Nephron progenitor cell (in vitro differentiated cells): Measurements from ENCODE around the gene MED7.

ENCODE experiments used
- DNase-seq: peaks from one replicate; pipeline ENCODE4 v3.0.0; 2021
- H3K27ac Mint-ChIP-seq: 2 replicates; pipeline ENCODE4 v1.8.0; 2021; ENCODE audit warnings: mild to moderate bottlenecking, moderate library complexity, mixed read lengths
- H3K27me3 Mint-ChIP-seq: 2 replicates; pipeline ENCODE4 v1.8.0; 2021; ENCODE audit warnings: mild to moderate bottlenecking, low read depth, mixed read lengths; ENCODE audit not compliant: poor library complexity
- H3K36me3 Mint-ChIP-seq: 2 replicates; pipeline ENCODE4 v1.8.0; 2021; ENCODE audit warnings: low read depth, mixed read lengths
- H3K4me1 Mint-ChIP-seq: 2 replicates; pipeline ENCODE4 v1.8.0; 2021; ENCODE audit warnings: mixed read lengths
- H3K4me3 Mint-ChIP-seq: 2 replicates; pipeline ENCODE4 v1.8.0; 2021; ENCODE audit warnings: mild to moderate bottlenecking, moderate library complexity, mixed read lengths
- H3K9me3 Mint-ChIP-seq: 2 replicates; pipeline ENCODE4 v1.8.0; 2021; ENCODE audit warnings: mild to moderate bottlenecking, moderate library complexity, mixed read lengths
- TF ChIP-seq, protein P1 (sequence below): fragments of 200-600 bp; sonication (generic); IDR thresholded peaks from 2 replicates; pipeline ENCODE4 v1.5.0; 2021; ENCODE audit warnings: antibody characterized with exemption

Gene MED7

DNA sequence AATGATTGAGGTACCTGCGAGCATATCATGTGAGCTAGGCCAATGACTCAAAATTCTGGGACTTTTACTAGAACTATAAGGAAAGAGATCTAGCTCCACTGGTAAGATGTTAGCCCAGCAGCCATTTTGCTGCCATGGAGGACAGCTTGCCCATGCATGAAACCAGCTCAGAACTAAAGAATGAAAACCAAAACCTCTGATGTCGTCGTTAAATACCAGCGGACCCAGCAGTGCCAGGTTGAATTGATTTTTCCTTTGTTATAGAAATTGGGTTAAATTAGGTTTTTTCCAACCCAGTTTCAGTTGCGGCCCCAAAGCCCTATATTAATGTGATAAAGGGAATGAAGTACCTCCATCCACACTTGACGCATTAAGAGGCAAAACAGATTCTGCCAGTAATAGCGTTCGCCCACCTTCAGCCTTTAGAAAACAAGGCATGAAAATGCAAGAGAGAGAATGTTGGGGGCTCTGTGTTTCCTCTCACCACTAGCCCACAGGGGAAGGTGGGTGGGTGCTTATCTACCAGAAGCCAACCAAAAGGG lies 32.5 kb upstream of the MED7 start:
- Mint-ChIP-seq H3K4me1 (no peaks in the 10 kb centered on the region), H3K27me3 (peaks cover 13% of the 10 kb centered on the region)

DNA sequence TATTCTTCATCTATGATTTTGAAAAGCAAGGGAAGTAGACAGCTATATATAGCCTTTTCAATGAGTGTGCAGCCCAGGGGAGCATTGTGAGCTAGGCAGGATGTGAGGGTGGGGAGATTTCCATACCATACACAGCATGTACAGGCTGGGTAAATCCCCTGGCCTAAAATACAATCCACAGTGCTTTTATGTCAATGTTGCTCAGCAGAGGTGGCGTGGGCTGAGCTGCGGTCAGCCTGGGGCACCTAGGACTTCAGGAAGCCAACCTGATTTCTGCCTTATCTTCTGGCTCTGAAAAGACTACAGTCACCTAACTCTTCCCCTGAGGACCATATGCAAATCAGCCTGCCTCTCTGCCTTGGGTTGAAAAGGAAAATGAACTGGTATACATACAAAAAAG lies 29.7 kb upstream of the MED7 start:
- H3K4me3 Mint-ChIP-seq, result no peak overlapping the region
- TF ChIP-seq, protein P1, sequence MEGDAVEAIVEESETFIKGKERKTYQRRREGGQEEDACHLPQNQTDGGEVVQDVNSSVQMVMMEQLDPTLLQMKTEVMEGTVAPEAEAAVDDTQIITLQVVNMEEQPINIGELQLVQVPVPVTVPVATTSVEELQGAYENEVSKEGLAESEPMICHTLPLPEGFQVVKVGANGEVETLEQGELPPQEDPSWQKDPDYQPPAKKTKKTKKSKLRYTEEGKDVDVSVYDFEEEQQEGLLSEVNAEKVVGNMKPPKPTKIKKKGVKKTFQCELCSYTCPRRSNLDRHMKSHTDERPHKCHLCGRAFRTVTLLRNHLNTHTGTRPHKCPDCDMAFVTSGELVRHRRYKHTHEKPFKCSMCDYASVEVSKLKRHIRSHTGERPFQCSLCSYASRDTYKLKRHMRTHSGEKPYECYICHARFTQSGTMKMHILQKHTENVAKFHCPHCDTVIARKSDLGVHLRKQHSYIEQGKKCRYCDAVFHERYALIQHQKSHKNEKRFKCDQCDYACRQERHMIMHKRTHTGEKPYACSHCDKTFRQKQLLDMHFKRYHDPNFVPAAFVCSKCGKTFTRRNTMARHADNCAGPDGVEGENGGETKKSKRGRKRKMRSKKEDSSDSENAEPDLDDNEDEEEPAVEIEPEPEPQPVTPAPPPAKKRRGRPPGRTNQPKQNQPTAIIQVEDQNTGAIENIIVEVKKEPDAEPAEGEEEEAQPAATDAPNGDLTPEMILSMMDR, result no peak
- DNase-seq, result no peak
- H3K4me1 Mint-ChIP-seq, result no peaks in the 10 kb centered on the region
- H3K9me3 Mint-ChIP-seq, result peaks cover 5% of the 10 kb centered on the region
- H3K27me3 Mint-ChIP-seq, result peaks cover 4% of the 10 kb centered on the region
- H3K36me3 Mint-ChIP-seq, result no peaks in the 10 kb centered on the region
- H3K27ac Mint-ChIP-seq, result no peak overlapping the region

More for the DNA sequence above, 32.5 kb upstream of the MED7 start:
- no peaks in the 10 kb centered on the region for H3K36me3 Mint-ChIP-seq
- H3K27ac Mint-ChIP-seq, result no peak overlapping the region
- TF ChIP-seq, protein P1, result no peak
- no peak for DNase-seq
- peaks cover 4% of the 10 kb centered on the region for H3K9me3 Mint-ChIP-seq
- no peak overlapping the region for H3K4me3 Mint-ChIP-seq

DNA sequence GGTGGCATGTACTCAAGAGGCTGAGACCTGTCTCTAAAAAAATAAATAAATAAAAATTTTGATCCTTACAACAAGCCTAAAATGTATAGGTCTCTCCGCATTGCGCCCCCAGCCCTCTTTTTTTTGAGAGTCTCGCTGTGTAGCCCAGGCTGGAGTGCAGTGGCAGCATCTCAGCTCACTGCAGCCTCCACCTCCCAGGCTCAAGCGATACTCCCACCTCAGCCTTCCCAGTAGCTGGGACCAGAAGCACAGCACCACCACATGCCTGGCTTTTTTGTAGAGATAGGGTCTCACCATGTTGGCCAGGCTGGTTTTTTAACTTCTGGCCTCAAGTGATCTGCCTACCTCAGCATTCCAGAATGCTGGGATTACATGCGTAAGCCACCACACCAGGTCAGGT lies 25.6 kb upstream of the MED7 start:
- Mint-ChIP-seq H3K36me3 (no peaks in the 10 kb centered on the region), H3K4me3 (no peak overlapping the region), H3K9me3 (peaks cover 5% of the 10 kb centered on the region), H3K27me3 (peaks cover 7% of the 10 kb centered on the region), H3K4me1 (no peaks in the 10 kb centered on the region), H3K27ac (no peak overlapping the region)
- no peak for DNase-seq
- TF ChIP-seq, protein P1, result no peak

DNA sequence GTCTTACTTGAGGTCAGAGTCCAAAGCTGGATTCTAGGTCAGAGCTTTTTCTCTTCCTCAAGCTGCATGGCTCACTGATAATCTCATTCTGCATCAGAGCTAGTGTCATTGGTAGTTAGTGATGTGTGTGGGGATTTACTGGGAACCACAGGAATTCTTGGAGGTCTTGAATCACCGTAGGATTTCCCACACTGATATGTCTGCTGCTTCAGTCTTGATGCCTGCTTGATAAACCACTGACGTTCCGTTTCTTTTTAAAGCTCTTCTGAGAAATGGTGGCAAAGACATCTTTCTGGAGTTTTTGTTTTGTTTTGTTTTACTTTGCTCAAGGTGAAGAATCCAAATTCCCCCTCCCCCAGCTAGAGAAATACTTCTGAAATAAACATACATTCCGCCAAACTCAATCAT lies 24.6 kb upstream of the MED7 start:
- H3K9me3 Mint-ChIP-seq, result peaks cover 5% of the 10 kb centered on the region
- peaks cover 7% of the 10 kb centered on the region for H3K27me3 Mint-ChIP-seq
- H3K4me3 Mint-ChIP-seq, result no peak overlapping the region
- TF ChIP-seq, protein P1, result no peak
- no peak overlapping the region for H3K27ac Mint-ChIP-seq
- no peaks in the 10 kb centered on the region for H3K4me1 Mint-ChIP-seq
- DNase-seq, result no peak
- no peaks in the 10 kb centered on the region for H3K36me3 Mint-ChIP-seq

DNA sequence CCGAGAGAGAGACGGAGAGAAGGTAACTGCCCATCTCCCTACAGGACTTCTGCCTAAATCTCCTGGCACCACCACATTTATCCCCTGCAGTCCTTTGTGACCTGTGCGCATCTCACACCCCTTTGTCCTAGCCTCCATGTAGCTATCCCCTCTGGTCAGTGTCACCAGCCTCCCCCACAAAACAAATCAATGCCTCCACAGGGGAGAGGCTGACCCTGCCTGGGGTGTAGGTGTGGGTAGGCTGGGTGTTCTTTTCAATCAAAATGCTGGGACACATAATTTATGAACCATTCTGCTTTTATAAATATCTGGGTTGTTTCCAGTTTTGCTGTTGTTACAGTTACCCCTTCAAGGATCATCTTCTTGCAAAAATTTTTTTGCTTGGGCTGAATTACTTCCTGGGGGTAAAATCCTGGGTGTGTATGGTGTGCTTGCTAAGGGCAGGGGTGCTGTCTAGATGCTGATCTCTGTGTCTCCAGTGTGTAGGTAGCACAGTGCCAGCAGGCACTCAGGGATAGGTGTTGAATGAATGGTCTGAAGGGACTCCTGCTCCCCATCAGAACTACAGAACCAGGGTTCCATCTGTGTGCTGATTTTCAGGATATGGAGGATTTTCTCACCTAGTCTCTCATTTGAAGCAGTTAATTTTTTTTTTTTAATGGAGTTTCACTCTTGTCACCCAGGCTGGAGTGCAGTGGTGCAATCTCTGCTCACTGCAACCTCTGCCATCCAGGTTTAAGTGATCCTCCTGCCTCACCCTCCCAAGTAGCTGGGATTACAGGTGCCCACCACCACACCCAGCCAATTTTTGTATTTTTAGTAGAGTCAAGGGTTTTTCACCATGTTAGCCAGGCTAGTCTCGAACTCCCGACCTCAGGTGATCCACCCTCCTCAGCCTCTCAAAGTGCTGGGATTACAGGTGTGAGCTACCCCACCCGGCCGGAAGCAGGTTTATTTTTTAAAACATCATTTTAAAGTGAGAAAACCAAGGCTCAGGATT lies 23.8 kb upstream of the MED7 start, which contains the start of gene GARIN3:
TSS of gene GARIN3 (minus strand) at position 51 of the 1,000 bp plus-strand sequence. CDS start 96 bp downstream, outside the sequence.
- H3K27ac Mint-ChIP-seq, result no peak within 1 kb of the TSS
- H3K36me3 Mint-ChIP-seq, result no peaks in the 10 kb centered on the region
- H3K4me1 Mint-ChIP-seq, result no peaks in the 10 kb centered on the region
- TF ChIP-seq, protein P1, result no peak
- peaks cover 5% of the 10 kb centered on the region for H3K9me3 Mint-ChIP-seq
- no peak for DNase-seq
- peaks cover 7% of the 10 kb centered on the region for H3K27me3 Mint-ChIP-seq
- H3K4me3 Mint-ChIP-seq, result no peak within 1 kb of the TSS
